Islet precursor cell (in vitro differentiated cells): ENCODE data around the gene HNF4A.
A peak's percentile ranks its signal among the peaks of the same experiment; 100 is the strongest.

Experiments used
- DNase-seq: peaks from one replicate; pipeline ENCODE4 v3.0.0-alpha.2; 2018

The HNF4A gene

DNA sequence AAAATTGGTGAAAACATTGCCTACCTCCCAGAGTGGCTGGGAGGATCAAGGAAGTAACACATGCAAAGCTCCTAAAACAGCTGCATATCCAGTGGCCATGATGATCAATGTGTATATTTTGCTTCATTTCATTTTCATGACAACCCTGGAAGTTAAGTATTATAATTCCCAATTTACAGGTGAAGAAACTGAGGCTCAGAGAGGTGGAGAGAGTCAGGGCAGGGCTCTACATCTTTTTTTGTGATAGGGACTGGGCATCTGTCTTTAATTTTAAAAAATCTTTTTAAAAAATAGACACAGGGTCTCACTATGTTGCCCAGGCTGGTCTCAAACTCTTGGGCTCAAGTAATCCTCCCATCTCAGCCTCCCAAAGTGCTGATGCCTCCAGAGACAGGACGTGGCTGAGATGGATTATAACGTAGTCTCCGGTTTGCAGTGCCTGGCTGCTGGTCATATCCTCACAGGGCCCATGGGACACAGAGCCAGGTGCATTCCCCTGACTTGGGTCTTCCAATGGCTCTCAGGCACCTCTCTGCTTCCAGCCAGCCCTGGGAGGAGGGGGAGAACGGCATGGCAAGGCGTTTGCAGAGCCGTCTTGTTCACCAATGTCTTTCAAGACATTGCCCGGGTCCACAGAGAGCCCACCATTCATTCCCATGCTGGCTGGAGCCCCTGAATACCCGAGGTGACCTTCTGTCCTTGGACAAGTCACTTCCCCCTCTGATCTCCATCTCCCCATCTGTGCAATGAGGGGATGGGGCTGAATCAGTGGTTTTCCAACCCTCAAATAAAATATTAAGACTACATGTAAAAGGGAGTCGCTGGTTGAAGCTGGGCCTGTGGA lies 38.3 kb downstream of the HNF4A start:
- no peak for DNase-seq

DNA sequence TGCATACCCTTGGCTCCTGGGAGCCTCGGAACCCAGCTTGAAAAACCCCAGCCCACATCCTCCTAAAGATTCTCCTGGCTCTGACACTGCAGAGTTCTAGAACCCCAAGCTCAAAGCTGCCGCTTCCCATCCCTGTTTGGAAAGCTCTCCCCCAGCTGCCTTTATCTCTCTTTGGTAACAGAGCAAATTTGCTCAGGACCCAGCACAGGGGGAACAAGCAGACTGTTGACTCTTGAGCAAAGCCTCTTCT lies 38.9 kb downstream of the HNF4A start:
- DNase-seq = no peak

DNA sequence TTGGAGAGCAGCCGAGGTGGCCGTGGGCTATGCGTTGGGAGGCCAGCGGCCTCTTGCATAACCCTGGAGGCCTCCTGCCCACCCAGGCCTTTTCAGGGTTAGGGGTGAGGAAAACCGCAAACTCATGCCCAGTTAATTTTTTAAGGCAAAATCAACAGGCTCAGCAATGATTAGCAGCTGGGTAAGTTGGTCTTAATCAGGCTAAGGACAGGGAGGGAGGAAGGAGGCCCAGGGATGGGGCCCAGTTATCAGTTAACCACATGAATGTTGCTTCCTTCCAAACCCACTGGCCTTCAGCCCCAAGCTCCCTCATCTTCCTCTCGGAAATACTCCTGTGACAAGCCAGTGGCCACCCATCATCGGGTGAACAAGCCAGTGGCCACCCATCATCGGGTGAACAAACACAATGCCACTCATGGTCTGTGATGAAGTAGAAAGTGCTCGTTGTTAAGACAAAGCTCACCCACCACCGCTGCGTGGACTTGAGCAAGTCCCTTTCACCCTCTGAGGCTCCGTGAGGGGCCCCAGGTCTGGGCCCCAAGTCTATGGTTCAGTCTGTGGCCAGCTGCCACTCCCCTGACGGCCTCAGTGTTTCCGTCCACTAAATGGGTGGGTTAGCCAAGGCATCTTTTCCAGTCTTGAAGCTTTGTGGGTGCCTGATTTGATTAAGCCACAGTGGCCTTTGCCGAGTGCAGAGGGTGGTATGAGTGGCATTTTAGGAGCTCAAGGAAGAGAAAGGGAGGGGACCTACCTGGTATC lies 39.4 kb downstream of the HNF4A start:
- DNase-seq = no peak

DNA sequence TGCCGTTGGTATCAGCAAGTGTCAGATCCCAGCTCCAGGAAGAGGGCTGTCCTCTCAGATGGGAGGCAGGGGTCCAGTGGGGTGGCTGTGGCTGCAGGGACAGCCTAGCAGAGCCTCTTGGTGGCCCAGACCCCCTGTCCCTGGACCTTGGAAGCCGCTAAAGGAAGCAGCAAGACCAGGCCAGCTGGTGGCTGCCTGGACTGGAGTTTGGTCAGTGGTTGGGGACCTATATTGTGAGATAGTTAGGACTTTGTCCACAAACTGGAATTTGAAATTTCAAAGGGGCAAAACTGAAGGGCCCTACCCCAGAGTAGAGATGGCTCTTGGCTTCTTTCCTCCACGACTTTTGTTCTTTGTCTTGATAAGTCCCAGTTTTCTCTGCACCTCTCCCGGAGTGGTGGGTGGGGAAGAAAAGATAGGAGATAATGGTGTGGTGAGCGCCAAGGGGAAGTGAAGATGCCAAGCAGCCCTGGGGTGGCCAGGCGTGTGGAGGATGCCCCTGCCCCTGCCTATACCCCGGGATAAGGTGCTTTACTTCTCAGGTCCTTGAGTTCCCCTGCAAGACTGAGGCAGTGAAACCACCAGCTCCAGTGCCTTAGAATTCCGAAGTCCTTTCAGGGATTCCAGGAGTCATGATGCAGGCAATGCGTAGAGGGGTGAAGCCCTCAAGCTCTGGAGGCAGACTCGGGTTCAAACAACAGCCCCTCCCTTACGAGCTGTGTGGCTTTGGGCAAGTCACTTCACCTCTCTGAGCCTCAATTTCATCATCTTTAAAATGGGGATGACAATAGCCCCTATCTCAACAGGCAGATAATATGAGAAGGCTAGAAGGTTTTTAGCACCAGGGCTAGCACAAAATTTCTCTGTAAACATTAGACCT lies 40.2 kb downstream of the HNF4A start:
- DNase-seq = no peak

DNA sequence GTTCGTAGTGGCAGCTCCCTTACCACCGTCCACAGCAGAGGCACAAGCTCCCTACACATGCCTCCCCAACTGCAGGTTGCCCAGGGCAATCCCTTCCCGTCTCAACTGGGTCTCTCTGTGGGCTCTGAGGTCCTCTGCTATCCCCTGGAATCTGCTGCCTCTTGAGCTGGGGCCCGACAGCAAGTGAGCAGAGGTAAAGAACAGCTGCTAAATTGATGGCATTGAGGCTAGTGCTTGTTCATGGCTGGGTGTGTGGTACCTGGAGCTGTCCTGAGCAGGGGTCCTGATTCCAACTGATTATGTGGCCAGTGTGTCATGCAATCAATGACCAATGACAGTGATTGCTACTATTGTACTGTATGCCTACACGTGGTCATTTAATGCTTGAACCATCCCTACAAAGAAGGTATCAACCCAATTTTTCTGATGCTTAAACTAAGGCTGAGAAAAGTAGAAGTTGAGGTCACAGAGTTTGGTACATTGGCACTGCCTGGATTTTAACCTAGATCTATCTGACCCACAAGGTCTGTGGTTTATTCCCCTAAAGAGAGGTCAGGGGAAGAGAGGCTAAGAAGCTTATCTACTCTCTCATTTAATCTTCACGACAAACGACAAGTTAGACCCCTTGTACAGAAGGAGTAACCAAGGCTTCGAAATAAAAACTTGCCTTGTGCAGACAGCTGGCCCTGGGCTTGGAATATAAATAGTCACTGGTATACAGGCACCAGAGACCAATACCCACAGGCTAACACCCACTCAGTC lies 41.1 kb downstream of the HNF4A start:
- no peak for DNase-seq

DNA sequence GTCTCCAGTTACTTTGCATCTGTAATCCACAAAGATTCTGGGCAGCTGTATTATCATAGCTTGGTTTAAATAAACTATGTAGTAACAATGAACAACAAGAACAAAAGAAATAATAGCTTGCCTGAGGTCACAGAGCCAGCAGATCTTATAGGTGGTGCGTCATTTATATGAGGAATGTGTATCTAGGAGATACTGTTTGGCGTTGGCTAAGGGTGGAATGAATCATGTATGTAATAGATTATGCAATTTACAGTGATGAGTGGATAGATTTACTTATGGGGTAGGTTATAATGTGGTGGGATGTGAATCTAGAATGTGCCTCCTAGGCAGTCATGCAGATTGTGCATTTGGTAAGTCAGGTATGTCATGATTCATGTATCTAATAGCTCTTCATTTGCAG lies 42.8 kb downstream of the HNF4A start:
- no peak for DNase-seq

DNA sequence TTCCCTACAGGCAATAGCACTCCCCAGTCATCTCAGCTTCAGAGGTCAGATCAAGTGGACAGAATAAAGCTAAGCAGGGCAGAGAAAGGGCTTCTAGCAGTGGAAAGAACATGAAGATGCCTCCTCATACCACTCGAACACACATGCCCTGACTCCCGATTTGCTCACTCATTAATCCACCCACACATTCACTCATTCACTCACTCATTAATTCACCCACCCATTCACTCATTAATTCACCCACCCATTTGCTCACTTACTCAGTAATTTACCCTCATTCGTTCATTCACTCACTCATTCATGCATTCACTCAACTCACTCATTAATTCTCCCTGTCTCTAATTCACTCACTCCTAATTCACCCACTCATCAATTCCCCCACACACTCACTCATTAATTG lies 43.9 kb downstream of the HNF4A start:
- no peak for DNase-seq

DNA sequence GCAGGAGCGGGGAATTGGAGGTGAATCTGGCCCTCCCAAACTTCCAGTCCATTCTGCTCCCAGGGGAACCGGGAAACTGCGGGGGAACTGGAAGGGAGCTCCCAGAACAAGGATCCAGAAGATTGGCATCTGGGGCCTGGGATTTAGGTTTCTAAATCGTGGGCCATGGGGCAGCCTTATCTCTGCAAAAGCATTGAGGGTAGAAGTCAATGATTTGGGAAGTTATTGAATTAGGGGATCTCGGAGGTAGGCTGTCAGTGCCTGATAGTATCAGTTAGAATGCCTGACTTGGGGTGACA lies 45.1 kb downstream of the HNF4A start:
- no peak for DNase-seq

DNA sequence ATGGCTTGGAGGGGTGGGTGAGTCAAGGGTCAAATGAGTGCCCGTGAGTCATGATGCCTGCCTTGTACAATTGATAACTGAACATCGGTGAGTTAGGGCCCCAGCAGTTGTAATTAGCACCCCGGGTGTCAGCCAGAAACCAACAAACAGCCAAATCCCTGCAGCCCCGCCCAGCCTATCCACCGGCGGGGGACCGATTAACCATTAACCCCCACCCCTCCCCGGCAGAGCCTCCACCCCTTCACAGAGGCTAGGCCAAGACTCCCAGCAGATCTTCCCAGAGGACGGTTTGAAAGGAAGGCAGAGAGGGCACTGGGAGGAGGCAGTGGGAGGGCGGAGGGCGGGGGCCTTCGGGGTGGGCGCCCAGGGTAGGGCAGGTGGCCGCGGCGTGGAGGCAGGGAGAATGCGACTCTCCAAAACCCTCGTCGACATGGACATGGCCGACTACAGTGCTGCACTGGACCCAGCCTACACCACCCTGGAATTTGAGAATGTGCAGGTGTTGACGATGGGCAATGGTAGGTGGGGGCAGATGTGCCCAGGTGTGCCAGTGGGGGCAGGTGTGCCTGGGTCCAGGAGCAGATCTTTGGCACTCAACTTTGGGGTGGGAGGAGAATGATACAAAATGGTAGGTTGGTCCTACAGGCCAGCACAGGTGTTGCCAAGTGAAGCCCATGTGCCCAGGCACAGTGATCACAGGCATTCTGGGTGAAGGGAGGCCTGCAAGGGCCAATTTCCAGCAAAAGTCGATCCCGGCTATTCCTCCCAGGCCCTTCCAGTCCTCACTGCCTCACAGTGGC lies 45.7 kb downstream of the HNF4A start:
- no peak for DNase-seq

DNA sequence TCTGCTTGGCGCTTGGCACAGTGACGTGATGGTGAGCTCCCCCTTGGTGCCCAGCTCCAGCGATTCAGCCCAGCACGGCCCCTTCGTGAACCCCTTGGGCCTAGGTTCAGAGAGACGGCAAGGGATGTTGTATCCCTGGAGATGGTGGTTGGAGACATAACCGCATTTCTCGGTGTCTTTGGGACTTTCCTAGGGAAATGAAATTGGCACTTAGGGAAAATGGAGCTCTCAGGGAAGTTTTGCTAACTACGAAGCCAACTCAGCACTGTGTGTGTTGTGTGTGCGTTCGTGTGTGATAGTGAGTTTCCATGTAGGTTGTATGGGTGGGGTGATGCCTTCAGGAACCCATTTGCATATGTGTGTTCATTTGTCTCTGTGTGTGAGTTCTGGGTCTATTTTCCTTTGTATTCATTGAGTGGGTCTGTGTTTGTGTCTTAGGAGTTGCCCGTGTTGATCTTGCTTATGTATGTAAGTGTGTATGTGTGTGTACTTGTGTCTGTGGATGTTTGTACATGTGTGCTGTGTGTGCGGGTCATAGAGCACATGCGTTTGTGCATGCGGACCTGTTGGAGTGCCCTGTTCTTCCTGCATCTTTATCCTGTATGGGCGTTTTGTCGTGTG lies 46.4 kb downstream of the HNF4A start:
- no peak for DNase-seq

DNA sequence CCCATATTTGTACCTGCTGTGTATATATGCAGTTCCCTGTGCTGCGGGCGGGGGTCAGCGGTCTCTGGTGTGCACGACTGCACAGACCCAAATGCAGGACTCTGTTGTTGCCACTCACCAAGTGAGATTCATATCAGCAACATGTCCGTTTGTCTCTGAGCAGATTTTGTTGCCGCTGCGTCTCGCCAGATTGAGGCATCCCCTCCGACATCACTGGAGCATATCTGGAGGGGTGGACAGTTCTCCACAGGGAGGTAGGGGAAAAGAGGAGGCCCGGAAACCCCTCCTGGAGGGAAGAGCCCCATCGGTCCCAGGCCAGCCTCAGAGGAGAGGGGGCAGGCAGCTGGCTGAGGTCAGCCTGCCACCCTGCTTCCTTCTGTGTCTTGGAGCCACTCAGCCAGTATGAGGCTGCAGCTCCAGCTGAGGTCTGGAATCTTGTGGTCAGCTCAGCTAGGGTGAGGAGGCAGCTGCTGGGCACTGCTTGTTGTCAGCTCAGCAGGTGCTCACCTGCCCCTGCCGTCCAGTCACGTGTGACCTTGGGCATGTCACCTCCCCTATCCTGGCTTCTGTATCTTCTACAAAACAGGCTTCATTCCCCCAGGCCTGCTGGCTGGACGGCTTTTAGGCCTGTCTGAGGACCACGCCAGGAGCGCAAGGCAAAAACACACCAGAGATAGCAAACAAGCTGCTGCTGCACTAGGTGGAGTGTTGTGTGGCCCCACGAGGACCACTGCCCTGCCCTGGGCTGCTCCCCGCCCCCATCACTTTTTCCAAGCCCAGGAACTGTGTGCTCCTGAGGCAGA lies 47.1 kb downstream of the HNF4A start:
- DNase-seq = peak; percentile 73

DNA sequence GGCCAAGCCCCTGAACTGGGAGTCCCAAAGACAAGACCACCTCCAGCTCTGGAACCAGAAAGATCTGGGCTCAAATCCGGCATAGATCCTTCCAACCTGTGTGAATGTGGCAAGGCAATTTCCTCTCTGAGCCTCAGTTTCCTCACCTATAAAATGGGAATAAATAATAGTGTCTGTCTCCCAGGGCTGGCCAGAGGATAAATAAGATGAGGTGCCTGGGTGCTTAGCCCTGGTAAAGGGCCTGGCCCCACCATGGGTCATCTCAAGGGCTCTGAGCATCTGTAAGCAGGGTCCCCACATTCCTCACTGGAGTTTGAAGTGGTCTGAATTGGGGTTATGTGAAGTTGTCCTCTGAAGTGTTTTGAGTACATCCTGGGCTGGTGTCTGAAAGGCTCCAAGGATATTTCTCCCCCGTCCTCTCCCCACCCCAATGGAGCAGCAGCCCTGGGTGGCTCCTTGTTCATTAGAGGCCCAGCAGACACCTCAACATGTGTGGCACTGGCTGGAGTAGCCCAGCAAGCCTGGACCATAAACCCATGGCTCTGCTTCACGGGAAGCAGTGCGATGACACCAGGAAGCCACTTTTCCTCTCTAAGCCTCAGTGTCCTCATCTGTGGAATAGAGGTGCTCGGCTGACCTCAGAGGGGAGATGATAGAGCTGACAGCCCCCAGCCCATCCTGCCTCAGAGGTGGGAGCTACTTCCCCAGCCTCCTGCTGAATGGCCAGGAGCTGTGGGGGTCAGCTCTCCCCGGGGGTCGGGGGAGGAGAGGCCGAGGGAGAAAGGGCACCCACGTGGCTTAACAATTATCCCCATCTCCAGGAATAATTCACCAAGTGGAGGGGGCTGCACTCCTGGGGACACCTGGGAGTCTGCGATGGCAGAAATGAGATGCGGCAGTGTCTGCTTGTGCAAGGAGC lies 48.0 kb downstream of the HNF4A start:
- DNase-seq = no peak

DNA sequence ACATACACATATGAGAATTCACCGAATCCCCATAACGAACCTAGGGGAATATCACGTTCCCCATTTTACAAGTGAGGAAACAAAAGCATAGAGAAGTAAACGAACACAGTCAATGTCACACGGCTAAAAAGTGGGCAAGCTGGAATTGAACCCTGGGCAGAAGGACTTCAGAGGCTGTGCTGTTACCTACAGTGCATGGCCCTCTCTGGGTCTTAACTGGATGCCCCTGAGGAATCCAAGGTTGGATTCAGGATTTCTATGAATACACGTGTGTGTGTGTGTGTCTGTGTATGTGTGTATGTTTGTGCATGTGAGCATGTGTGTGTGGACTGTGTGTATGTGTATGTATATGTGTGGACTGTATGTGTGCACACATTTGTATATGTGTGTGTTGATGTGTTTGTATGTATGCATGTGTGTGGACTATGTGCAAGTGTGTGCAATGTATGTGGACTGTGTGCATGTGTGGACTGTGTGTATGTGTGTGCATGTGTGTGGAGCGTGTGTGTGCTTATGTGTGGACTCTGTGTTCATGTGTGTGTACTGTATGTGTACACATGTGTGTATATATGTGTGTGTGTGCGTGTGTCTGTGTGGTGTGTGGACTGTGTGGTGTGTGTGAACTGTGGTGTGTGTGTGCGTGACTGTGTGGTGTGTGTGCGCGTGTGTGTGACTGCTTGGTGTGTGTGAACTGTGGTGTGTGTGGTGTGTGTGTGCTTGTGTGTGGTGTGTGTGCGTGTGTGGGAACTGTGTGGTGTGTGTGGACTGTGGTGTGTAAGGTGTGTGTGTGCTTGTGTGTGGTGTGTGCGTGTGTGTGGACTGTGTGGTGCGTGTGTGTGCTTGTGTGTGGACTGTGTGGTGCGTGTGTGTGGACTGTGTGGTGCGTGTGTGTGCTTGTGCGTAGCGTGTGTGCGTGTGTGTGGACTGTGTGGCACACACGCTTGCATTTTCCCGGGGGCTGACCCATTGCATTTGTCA lies 49.0 kb downstream of the HNF4A start:
- DNase-seq = no peak

DNA sequence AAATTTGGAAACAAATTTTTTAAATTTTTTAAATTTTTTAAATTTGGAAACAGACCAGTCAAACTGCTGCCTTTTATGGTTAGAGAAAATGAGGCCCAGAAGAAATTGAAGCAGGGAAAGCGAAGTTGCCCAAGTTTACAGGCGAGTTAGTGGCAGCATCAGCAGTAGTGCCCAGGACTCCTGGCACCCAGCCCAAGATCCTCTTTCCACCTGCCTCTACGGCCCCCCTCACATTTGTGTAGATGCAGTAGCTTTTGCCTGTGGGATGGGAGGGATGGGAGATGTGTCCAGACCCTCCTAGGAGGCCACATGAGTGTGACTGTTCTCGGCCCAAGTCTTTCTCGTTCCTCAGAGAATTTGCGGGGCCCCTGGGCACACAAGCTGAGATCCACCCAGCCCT lies 49.8 kb downstream of the HNF4A start:
- no peak for DNase-seq

DNA sequence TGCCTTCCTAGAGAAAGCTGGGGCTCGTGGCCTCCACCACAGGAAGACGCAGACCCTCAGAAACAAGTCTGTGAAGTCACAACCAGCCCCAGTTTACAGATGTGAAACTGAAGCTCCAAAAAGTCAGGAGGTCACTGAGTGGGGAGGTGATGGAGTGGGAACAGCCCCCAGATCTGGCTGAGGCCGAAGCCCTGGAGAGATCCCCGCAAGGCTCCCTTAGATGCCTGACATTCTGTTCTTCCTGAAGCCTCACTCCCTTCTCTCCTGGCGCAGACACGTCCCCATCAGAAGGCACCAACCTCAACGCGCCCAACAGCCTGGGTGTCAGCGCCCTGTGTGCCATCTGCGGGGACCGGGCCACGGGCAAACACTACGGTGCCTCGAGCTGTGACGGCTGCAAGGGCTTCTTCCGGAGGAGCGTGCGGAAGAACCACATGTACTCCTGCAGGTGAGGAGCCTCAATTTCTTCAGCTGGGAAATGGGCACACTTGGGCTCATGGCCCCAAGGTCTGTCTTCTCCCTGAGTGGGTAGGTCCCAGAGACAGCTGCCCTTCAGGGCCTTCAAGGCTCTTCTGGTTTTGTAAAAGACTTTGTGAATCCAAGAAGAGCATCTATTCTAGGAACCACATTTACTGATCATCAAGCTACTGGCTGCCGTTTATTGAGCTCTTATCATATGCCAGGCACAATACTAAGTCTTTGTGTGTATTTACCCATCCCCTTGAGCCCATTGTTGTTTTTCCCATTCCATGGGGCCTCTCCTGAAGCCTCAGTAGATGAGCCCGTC lies 50.5 kb downstream of the HNF4A start:
- no peak for DNase-seq

DNA sequence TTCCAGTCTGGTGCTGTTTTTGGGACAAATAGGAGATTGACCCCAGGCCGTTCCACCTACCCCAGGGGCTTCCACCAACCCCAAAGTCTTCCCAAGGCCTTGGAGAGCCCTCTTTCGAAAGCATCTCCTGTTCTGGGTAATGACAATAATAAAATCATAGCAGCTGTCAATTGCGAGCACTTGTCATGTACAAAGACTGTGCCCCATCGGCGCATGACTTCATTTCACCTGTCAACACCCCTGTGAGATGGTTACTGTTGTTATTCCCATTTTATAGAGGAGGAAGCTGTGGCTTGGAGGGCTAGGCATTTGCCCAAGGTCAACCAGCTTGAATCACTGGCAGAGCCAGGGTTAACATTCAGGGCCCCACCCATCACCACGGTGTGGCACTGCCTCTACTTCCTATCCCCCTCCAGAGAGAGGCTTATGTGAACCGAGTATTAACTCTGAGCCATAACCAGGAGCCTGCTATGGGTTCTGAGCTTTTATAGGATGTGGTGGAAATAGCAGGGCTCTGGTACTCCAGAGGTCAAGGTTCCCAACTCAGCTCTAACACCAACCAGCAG lies 51.2 kb downstream of the HNF4A start:
- no peak for DNase-seq
